GM12801 (cell line): ENCODE measurements around the gene NDUFV2.

Source experiments
- CTCF ChIP-seq: IDR thresholded peaks from one replicate; pipeline ENCODE4 v1.5.1; 2011; ENCODE audit warnings: control low read depth; ENCODE audit not compliant: insufficient read length; ENCODE audit errors: extremely low read depth

Gene NDUFV2

DNA sequence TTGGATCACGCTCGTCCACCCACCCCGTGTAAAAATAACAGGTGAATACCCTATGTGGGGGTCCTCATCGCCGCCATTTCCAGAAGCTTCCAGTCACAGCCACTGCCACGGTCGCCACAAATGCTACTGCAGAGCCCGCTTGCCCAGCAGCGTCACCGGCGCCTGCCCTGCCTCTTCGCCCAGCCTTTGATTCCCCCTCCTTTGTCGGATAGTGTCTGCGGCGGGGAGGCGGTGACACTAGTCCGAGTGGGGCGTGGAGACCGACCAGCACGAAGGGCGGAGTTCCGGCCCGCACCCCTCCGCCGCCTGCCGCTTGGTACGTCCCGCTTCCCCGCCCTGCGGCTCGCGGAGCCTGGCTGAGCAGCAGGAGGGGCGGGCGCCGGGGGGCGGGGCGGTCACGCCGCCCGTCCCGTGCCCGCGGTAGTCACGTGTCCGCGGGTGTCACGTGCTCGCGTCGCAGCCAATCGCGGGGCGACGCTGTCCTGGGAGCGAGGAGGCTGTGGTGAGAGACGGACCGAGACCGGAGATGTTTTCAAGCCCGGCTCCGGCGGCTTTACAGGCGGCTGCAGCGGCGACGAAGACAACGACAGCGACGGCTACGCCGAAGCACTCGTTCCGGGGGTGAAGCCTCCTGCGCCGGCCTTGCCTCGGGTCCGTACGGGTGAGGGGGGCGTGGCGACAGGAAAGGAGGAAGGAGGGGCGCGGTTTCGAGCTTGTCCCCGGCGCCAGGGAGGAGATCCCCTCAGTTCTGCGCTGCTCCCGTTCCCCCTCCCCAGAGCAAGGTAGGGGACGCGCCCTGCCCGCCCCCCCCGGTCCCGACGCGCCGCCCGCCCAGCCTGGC is 34.0 kb downstream of the NDUFV2 start, which contains the start of gene ANKRD12:
TSS of gene ANKRD12 (plus strand) at position 467 of the 841 bp plus-strand sequence. CDS start 45,652 bp downstream, outside the sequence.
- no peak for TF ChIP-seq CTCF

GRCh38 chr18:9137168-9138066 is 34.9 kb downstream of the NDUFV2 start:
- TF ChIP-seq CTCF, result no peak

DNA sequence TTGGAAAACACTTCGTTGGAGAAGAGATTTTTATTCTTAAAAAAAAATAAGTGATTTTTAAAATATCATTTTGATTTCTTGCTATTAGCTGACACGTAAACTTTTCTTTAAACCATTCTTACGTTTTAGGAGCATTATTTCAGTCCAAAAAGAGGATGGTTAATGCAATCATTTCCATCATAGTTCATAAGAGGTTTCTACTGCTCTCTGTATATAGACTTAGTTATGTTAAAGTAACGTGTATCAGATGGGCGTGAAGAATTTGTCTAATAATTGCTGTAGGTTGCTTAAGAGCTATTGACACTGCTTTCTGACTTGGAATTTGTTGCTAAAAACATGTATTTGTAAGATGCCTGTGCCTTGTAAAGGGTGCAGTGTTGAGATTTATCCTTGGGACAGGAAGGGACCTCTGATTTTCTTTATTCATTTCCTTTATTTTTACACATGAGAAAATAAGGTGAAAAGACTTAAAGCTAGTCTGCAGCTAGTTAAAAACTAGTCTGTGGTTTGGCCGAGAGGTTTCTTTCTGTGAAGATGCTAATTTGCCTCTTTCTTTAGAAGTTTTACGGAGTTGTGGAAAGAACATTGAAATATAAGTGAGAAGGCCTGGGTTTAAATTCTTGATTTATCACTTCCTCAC is 37.0 kb downstream of the NDUFV2 start:
- TF ChIP-seq CTCF, result no peak

GRCh38 chr18:9140381-9140780 is 37.9 kb downstream of the NDUFV2 start:
- no peak for TF ChIP-seq CTCF

DNA sequence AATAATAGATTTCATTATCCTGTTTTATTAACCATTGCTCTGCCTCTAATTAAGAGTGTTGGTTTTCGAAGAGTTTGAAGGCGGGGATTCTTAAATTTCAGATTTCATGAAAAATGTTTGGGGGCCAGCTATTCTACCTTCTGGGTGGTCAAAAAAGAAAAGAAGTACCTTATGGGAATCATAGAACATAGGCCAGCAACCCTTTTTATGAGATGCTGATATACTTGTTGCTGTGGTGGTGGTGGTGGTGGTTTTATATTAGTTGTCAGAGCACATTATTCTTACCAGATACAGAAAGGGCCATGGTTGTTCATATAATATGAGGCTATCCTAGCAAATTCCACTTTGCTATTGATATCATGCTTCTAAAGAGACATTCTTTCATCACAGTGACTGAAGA is 38.5 kb downstream of the NDUFV2 start:
- TF ChIP-seq CTCF, result no peak

DNA sequence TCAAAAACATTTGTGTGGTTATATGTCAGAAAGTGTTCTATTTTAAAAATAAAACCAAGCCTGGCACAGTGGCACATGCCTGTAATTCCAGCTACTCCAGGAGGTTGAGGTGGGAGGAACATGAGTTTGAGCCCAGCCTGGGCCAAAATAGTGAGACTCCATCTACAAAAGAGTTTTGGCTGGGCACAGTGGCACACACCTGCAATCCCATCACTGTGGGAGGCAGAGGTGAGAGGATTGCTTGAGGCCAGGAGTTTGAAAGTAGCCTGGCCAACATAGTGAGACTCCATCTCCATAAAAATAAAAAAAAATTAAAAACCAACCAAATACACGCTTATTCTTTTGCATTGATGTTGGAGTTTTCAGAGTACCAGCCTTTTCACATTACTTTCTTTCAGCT is 43.7 kb downstream of the NDUFV2 start:
- TF ChIP-seq CTCF, result no peak
